ENCODE results near the gene ZMYND11. TPM values are rescaled to one million over a fixed set of nuclear protein-coding genes. Genes with fewer than 3 reads are reported as not detected.

Gene ZMYND11
- total and polyA plus RNA-seq, 2 of the 8 experiments (the other 6 are each of a cell fraction or from before 2014, with no cell fraction given) = 7.5 to 26.6 TPM

DNA sequence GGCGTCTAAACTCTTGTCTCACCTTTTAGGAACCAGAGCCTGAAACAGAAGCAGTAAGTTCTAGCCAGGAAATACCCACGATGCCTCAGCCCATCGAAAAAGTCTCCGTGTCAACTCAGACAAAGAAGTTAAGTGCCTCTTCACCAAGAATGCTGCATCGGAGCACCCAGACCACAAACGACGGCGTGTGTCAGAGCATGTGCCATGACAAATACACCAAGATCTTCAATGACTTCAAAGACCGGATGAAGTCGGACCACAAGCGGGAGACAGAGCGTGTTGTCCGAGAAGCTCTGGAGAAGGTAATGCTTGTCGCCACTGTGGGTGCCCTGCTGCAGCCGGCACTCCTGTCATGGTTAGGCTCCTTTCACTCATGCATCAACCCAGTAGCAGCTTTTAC, 113.1 kb downstream of the ZMYND11 start:
- no peak overlapping the region for H2BK5ac ChIP-seq (ENCODE audit: low read depth, low read length)
- no peaks in the 10 kb centered on the region for H3K79me1 ChIP-seq (ENCODE audit: low read depth, low read length)
- WGBS, 2 experiments (ENCODE audit: extremely low coverage in 1 of 2, insufficient coverage in 1 of 2, insufficient read length in 1 of 2, insufficient replicate concordance in 2 of 2, low coverage in 1 of 2, low lambda C conversion rate in 2 of 2, missing lambda C conversion rate in 1 of 2) = 93% methylated on average over 15 of the region's 15 CpGs; no CpG with 5 or more reads in 1 of the 2 experiments
- FAIRE-seq = no peak
- no peak overlapping the region for H2BK20ac ChIP-seq (ENCODE audit: low read length)
- no peak overlapping the region for H2BK15ac ChIP-seq (ENCODE audit: low read length)
- CTCF ChIA-PET (ENCODE audit: partially characterized antibody) = interaction anchor here (1.4 to 3.1 kb wide), 2 partner anchors 14 to 18 kb away, joined by 4 to 18 read pairs; no protein-coding TSS in a partner anchor
- H3K4me2 ChIP-seq (ENCODE audit: insufficient read depth in 1 of 2, low read depth in 2 of 2, low read length in 2 of 2) = no peak overlapping the region
- no peak overlapping the region for H3K18ac ChIP-seq (ENCODE audit: extremely low read depth, low read length)
- no peak overlapping the region for H2BK120ac ChIP-seq (replicated peaks; ENCODE audit: low read depth, low read length)
- POLR2A ChIA-PET (ENCODE audit: partially characterized antibody) = interaction anchor here (1.6 kb wide), 1 partner anchor 9 kb away, joined by 4 read pairs; no protein-coding TSS in a partner anchor
- no peaks in the 10 kb centered on the region for H3K27me3 ChIP-seq (replicated peaks in 1 of 4; ENCODE audit: control insufficient read depth in 3 of 4, extremely low read depth in 1 of 4, insufficient read depth in 3 of 4, low read length in 3 of 4)
- no peak overlapping the region for H3K4me3 ChIP-seq (ENCODE audit: extremely low read depth in 1 of 4, insufficient read depth in 2 of 4, low read depth in 3 of 4, low read length in 4 of 4)
- peaks cover 6 to 36% (median 18%) of the 10 kb centered on the region in 4 experiments; a peak in 7 of 8 replicates for H3K36me3 ChIP-seq (ENCODE audit: control insufficient read depth in 2 of 4, insufficient read depth in 4 of 4, low read length in 3 of 4)
- H3K4me1 ChIP-seq (replicated peaks in 1 of 4; ENCODE audit: control insufficient read depth in 3 of 4, insufficient read depth in 4 of 4, low read length in 3 of 4) = no peaks in the 10 kb centered on the region
- H2AK5ac ChIP-seq (ENCODE audit: low read depth, low read length) = no peak overlapping the region
- H3K23me2 ChIP-seq (ENCODE audit: low read depth, low read length) = no peaks in the 10 kb centered on the region
- no peak overlapping the region for H3K9ac ChIP-seq (replicated peaks in 1 of 4; ENCODE audit: extremely low read depth in 1 of 4, low read depth in 3 of 4, low read length in 3 of 4)
- H2AFZ ChIP-seq (ENCODE audit: low read length) = no peak overlapping the region
- H3K56ac ChIP-seq (replicated peaks; ENCODE audit: insufficient read length, low read depth, low read length) = no peak overlapping the region
- H3K4ac ChIP-seq (replicated peaks; ENCODE audit: insufficient read length, low read depth, low read length) = no peak overlapping the region
- H3K27ac ChIP-seq (ENCODE audit: low read depth, low read length) = no peak overlapping the region; the same call in 1 of the 2 replicates
- no peak overlapping the region for H4K91ac ChIP-seq (replicated peaks; ENCODE audit: insufficient read length, low read length)
- H4K5ac ChIP-seq (ENCODE audit: insufficient read length, low read depth, low read length) = no peak overlapping the region
- no peaks in the 10 kb centered on the region for H4K20me1 ChIP-seq (replicated peaks in 1 of 2; ENCODE audit: control insufficient read depth in 1 of 2, insufficient read depth in 2 of 2, low read length in 2 of 2)
- H4K8ac ChIP-seq (ENCODE audit: extremely low read depth, insufficient read depth, low read length) = no peak overlapping the region
- H3K23ac ChIP-seq (ENCODE audit: insufficient read length) = no peak overlapping the region
- no peak for DNase-seq (ENCODE audit: low read depth in 1 of 2, low spot score in 2 of 2)
- TF ChIP-seq RBBP5 (IDR thresholded peaks at IDR 0.05; ENCODE audit: borderline replicate concordance, low read depth, low read length) (no peak), KDM1A (IDR thresholded peaks at IDR 0.05; ENCODE audit: borderline replicate concordance, low read length) (no peak), HDAC2 (IDR thresholded peaks at IDR 0.05; ENCODE audit: borderline replicate concordance in 1 of 2, low read depth in 2 of 2, low read length in 2 of 2) (no peak), JUN (IDR thresholded peaks at IDR 0.05; ENCODE audit: low read depth, low read length) (no peak), CBX8 (IDR thresholded peaks at IDR 0.05; ENCODE audit: borderline replicate concordance, low read depth, low read length) (no peak), BRCA1 (IDR thresholded peaks at IDR 0.05; ENCODE audit: low read depth, low read length) (no peak), POLR2A (IDR thresholded peaks at IDR 0.05; ENCODE audit: control extremely low read depth in 1 of 2, low read depth in 2 of 2, low read length in 2 of 2) (no peak)
- TF ChIP-seq, protein P1, sequence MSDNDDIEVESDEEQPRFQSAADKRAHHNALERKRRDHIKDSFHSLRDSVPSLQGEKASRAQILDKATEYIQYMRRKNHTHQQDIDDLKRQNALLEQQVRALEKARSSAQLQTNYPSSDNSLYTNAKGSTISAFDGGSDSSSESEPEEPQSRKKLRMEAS (IDR thresholded peaks at IDR 0.05) = no peak
- H2BK12ac ChIP-seq (ENCODE audit: low read depth, low read length) = no peak overlapping the region
- H3K79me2 ChIP-seq (ENCODE audit: control insufficient read depth in 1 of 2, insufficient read depth in 2 of 2, low read length in 2 of 2) = no peaks in the 10 kb centered on the region
- no peak overlapping the region for H3K14ac ChIP-seq (ENCODE audit: insufficient read length)
- no peaks in the 10 kb centered on the region for H3K9me3 ChIP-seq (ENCODE audit: insufficient read depth in 2 of 2, low read depth in 1 of 2, low read length in 1 of 2)
